SK-N-SH treated with all-trans-retinoic acid at 6 μM for 48 hours (cell line): ENCODE data around the gene WDR17.

Source experiments
- ARNTL ChIP-seq: fragments of 450-650 bp; formaldehyde crosslinking; IDR thresholded peaks from 2 replicates; pipeline ENCODE4 v1.5.0; 2020; ENCODE audit warnings: low read depth, mild to moderate bottlenecking, moderate library complexity, borderline replicate concordance
- BACH2 ChIP-seq: fragments of 250-450 bp; sonication (Bioruptor Pico); IDR thresholded peaks from 2 replicates; pipeline ENCODE4 v1.9.0; 2021; ENCODE audit warnings: mild to moderate bottlenecking, borderline replicate concordance
- ESRRG ChIP-seq: fragments of 250-450 bp; sonication (Bioruptor Pico); IDR thresholded peaks from 2 replicates; pipeline ENCODE4 v1.6.1; 2021; ENCODE audit warnings: mild to moderate bottlenecking
- GLIS3 ChIP-seq: fragments of 250-450 bp; sonication (Bioruptor Pico); IDR thresholded peaks from 2 replicates; pipeline ENCODE4 v1.5.0; 2020; ENCODE audit warnings: mild to moderate bottlenecking, moderate library complexity
- PPARA ChIP-seq: fragments of 250-450 bp; sonication (Bioruptor Pico); IDR thresholded peaks from 2 replicates; pipeline ENCODE4 v1.5.0; 2020; ENCODE audit warnings: mild to moderate bottlenecking, borderline replicate concordance
- RARB ChIP-seq: fragments of 250-450 bp; sonication (Bioruptor Pico); IDR thresholded peaks from 2 replicates; pipeline ENCODE4 v1.8.0; 2021; ENCODE audit warnings: mild to moderate bottlenecking, moderate library complexity
- TOX ChIP-seq: fragments of 250-450 bp; sonication (Bioruptor Pico); IDR thresholded peaks from 2 replicates; pipeline ENCODE4 v1.8.0; 2021; ENCODE audit warnings: mild to moderate bottlenecking, moderate library complexity, borderline replicate concordance
- ZC3H10 ChIP-seq: fragments of 250-450 bp; sonication (Bioruptor Pico); IDR thresholded peaks from 2 replicates; pipeline ENCODE4 v1.5.1; 2021; ENCODE audit warnings: mild to moderate bottlenecking, moderate library complexity
- ZFP3 ChIP-seq: fragments of 250-450 bp; sonication (Bioruptor Pico); IDR thresholded peaks from 2 replicates; pipeline ENCODE4 v1.5.0; 2020; ENCODE audit warnings: mild to moderate bottlenecking, moderate library complexity
- ZFP30 ChIP-seq: fragments of 450-650 bp; formaldehyde crosslinking; IDR thresholded peaks from 2 replicates; pipeline ENCODE4 v1.5.0; 2022; ENCODE audit warnings: mild to moderate bottlenecking, moderate library complexity
- ZNF8 ChIP-seq: fragments of 450-650 bp; formaldehyde crosslinking; IDR thresholded peaks from 2 replicates; pipeline ENCODE4 v1.5.0; 2020; ENCODE audit warnings: mild to moderate bottlenecking, moderate library complexity
- TF ChIP-seq, protein P1 (sequence below): fragments of 250-450 bp; sonication (Bioruptor Pico); IDR thresholded peaks from 2 replicates; pipeline ENCODE4 v1.8.0; 2020; ENCODE audit warnings: mild to moderate bottlenecking, moderate library complexity, borderline replicate concordance
- TF ChIP-seq, protein P2 (sequence below): fragments of 250-450 bp; sonication (Bioruptor Pico); IDR thresholded peaks from 2 replicates; pipeline ENCODE4 v1.8.0; 2021; ENCODE audit warnings: low read depth, mild to moderate bottlenecking, moderate library complexity, borderline replicate concordance

- no peak for TF ChIP-seq PPARA (CRISPR knock-in tag)
- no peak for TF ChIP-seq ARNTL (CRISPR knock-in tag)
- TF ChIP-seq, protein P1, sequence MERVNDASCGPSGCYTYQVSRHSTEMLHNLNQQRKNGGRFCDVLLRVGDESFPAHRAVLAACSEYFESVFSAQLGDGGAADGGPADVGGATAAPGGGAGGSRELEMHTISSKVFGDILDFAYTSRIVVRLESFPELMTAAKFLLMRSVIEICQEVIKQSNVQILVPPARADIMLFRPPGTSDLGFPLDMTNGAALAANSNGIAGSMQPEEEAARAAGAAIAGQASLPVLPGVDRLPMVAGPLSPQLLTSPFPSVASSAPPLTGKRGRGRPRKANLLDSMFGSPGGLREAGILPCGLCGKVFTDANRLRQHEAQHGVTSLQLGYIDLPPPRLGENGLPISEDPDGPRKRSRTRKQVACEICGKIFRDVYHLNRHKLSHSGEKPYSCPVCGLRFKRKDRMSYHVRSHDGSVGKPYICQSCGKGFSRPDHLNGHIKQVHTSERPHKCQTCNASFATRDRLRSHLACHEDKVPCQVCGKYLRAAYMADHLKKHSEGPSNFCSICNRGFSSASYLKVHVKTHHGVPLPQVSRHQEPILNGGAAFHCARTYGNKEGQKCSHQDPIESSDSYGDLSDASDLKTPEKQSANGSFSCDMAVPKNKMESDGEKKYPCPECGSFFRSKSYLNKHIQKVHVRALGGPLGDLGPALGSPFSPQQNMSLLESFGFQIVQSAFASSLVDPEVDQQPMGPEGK (CRISPR knock-in tag) = no peak
- TF ChIP-seq, protein P2, sequence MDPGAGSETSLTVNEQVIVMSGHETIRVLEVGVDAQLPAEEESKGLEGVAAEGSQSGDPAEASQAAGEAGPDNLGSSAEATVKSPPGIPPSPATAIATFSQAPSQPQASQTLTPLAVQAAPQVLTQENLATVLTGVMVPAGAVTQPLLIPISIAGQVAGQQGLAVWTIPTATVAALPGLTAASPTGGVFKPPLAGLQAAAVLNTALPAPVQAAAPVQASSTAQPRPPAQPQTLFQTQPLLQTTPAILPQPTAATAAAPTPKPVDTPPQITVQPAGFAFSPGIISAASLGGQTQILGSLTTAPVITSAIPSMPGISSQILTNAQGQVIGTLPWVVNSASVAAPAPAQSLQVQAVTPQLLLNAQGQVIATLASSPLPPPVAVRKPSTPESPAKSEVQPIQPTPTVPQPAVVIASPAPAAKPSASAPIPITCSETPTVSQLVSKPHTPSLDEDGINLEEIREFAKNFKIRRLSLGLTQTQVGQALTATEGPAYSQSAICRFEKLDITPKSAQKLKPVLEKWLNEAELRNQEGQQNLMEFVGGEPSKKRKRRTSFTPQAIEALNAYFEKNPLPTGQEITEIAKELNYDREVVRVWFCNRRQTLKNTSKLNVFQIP (CRISPR knock-in tag) = no peak
- TF ChIP-seq ZC3H10 (CRISPR knock-in tag) = no peak
- no peak for TF ChIP-seq BACH2 (CRISPR knock-in tag)
- TF ChIP-seq ZFP30 = no peak
- TF ChIP-seq ZNF8 (CRISPR knock-in tag) = no peak
- no peak for TF ChIP-seq TOX (CRISPR knock-in tag)
- TF ChIP-seq ESRRG = no peak
- no peak for TF ChIP-seq RARB (CRISPR knock-in tag)
- TF ChIP-seq ZFP3 = no peak
- TF ChIP-seq GLIS3 (CRISPR knock-in tag) = no peak
These were observed 59.4 kb downstream of the WDR17 start for GRCh38 chr4:176125063-176125462.
